Stimulated activated CD8-positive, alpha-beta memory T cell treated with anti-CD3 and anti-CD28 coated beads, Interleukin-15, amount 100 ng/mL, for 24 hours (primary cell): ENCODE results near the gene KNOP1.

Experiments
- DNase-seq: peaks from one replicate; pipeline ENCODE4 v3.0.0-alpha.2; 2020; ENCODE audit warnings: low read depth

The KNOP1 gene, protein sequence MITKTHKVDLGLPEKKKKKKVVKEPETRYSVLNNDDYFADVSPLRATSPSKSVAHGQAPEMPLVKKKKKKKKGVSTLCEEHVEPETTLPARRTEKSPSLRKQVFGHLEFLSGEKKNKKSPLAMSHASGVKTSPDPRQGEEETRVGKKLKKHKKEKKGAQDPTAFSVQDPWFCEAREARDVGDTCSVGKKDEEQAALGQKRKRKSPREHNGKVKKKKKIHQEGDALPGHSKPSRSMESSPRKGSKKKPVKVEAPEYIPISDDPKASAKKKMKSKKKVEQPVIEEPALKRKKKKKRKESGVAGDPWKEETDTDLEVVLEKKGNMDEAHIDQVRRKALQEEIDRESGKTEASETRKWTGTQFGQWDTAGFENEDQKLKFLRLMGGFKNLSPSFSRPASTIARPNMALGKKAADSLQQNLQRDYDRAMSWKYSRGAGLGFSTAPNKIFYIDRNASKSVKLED

DNA sequence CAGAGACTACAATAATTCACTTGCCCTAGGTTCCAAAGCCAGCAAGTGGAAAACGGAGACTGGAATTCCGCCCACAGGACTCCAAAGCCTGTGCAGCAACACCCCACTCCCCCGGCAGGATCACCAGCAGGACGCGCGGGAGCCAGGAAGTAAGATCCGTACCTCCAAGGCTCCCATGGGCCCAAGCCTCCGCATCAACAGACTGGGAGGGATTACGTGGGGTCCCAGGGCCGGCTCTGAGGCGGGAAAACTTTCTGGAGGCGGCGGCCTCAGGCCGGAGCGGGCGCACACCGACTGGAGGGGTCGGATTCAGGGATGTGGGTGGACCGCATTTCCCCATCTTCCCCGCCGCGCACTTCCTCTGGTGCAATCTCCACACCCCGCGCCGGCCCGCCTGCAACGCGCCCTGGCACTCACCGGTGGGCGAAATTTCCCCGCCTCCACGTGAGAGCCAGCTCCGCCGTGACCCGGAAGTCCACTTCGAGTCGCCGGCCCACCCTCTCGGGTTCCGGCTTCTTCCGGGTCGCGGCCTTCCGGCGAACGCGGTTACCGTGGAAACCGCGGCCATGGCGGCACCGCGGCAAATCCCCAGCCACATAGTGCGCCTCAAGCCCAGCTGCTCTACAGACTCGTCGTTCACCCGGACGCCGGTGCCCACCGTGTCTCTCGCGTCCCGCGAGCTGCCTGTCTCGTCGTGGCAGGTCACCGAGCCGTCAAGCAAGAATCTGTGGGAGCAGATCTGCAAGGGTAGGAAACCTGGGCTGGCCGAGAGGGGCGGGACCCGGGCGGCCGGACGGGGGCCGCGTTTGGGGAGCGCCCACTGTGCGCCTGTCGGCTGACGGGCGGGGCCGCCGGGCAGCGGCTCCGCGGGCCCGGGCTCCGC is at the start of gene KNOP1, which contains the start of gene IQCK:
KNOP1 (minus strand) TSS at position 487 of the 883 bp plus-strand sequence. CDS start 3,192 bp downstream, outside the sequence.
IQCK (plus strand) TSS at position 531 of the 883 bp plus-strand sequence; CDS start at position 567, 36 bp downstream.
- DNase-seq: peak; percentile 72

DNA sequence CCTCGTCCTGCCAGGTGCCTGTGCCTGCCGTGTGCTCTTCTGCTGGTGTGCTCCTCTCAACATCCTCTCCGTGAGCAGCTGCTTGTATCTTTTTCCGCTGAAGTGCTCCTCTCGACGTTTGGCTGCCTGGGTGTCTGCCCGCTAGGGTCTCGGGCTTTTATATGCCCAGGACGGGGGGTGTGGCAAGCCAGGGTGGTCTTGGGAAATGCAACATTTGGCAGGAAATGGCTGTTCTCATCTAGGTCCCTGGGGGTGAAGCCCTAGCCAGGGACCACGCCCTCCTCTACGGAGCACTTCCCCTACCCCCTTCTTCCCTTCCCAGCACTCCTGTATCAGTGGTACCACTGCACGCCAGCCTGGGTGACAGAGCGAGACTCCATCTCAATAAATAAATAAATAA is 49.5 kb upstream of the KNOP1 start:
- DNase-seq: no peak

DNA sequence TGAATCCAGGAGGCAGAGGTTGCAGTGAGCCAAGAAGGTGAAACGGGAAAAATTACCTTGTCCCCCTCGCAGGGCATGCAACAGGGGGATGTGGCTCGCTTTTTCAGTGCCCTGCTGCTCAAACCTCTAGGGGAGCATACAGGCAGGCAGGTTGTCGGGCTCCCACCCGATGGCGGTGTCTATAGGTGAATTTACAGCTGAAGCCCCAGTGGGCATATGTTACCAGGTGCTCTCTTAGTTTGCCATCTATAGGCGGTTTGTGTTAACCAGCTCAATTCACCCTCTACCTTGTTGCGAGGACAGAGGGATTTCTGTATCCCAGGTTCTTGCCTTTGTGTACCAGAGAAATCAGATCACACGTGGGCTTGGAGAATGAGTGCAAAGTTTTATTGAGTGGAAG is 49.0 kb upstream of the KNOP1 start:
- no peak for DNase-seq

DNA sequence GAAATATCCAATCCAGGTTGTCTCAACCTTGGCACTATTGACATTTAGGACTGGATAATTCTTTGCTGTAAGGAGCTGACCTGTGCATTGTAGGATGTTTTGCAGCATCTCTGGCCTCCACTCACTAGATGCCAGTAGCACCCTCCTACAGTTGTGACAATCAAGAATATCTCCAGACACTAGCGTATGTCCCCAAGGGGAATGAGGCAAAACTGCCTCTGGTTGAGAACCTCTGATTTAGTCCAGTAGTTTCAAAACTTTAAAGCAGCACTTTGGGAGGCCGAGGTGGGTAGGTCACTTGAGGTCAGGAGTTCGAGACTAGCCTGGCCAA is 48.5 kb upstream of the KNOP1 start:
- DNase-seq: no peak

DNA sequence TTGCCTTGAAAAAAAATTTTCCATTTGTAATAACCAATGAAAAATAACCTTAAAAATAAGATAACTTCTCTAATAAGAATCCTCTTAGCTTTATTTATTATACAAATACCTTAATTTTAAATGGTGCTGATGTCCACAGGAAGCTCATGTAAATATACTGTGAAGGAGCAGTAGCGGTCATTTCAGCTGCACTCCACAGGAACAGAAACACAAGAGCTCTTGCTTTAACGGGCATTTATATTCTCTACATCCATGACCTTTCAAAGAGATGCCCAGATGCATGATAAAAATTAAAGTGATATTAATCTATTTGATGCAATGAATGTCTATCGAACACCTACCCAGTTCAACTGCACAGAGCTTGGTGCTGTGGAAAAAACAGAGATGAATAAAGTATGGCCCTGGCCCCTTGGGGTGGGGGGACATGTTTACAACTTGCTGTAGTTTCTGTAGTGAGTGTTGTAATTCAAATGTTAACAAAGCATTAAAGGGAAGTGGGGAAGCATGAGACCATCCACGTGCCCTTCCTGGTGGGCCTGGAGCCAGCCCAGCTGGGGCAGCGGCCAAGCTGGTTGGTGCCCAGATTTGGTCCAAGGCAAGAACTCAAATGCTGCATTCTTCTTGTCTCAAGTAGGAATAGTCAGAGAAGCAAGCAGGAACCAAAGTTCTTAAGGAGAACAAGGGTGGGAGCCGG is 48.0 kb upstream of the KNOP1 start:
- DNase-seq: no peak

DNA sequence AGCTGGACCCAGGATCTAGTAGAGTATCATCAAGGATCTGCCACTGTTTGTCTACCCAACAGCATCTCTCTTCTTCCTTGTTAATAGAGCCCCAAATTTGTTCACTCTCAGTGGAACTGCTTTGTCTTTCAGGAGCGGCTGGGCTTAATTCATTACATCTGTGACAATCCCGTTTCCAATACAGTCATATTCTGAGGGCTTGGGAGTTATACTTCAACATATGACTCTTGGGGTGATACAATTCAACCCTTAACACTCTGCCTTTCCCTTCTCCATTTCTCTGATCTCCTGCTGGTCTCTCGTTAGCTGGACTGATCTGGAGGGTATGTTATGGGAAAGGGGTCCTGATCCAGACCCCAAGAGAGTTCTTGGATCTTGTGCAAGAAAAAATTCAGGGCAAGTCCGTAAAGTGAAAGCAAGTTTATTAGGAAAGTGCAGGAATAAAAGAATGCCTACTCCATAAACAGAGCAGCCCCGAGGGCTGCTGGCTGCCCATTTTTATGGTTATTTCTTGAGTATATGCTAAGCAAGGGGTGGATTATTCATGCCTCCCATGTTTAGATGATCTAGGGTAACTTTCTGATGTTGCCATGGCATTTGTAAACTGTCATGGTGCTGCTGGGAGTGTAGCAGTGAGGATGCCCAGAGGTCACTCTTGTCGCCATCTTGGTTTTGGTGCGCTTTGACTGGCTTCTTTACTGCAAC is 42.5 kb upstream of the KNOP1 start:
- DNase-seq: no peak

DNA sequence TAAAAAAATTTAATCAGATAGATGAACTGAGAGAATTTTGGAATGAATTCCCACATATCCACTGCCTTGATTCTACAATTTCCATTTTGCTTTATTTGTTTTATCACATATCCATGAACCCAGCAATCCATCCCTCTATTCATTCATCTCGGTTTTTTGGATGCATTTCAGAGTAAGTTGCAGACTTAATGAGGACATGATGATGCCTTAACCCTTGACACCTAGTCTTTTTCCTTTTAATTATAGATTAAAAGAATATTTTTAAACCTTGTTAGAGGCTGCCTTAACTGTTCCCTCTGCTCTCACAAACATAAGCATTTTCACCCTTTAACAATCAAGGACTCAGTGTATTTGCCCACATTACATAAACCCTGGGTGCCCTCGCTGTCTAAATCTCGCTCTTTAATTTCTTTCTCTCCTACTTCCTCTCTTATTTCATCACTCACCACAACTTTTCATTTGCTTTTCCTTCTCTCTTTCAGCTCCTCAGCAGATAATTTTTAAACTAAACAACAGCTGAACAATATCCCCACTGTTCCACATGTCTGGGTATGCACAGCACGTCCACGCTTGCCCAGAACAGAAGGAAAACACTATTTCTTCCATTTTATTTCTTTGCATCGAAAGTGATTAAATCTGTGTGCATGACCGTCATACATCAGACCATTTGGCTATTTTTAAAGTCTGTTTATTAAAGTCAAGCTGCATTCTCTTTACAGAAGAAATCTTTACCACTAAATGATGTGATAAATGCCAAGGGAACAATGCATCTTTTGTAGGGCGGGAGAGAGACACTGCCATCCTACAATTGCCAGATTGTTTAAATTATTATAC is 40.0 kb upstream of the KNOP1 start:
- DNase-seq: no peak

DNA sequence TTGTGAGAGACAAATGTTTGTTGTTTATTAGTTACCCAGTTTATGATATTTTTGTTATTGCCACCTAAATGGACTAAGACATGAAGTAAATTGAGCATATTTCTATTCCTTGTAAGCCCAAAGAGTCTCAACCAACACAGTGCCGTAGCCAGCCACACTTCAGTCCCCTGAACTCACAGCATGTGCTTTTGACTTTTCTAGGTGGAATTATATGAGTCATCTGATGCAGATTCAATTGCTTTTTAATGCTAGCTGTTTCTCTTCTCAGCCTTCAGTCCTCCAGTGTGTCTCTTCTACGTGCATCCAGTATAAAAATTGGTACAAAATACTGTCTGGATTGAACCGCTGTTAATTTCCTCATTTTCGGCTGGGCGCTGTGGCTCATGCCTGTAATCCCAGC is 39.0 kb upstream of the KNOP1 start:
- no peak for DNase-seq

DNA sequence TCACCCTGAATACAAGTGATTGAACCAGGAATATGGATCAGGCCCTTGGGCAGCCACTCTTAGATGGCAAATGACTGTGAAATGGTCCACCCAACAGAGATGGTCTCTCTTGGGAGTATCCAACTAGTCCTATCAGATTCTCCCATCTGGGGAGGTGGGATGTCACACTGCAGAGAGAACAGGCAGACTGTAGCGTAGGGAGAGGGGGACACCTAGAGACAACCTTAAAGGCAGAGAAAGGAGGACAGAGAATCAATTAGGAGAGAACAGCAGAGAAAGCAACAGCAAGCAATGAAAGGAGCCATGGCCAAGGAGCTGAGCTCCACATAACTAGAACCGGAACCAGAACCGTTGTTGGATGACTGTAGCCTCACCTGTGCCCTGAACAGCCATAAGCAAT is 37.2 kb upstream of the KNOP1 start:
- DNase-seq: no peak

DNA sequence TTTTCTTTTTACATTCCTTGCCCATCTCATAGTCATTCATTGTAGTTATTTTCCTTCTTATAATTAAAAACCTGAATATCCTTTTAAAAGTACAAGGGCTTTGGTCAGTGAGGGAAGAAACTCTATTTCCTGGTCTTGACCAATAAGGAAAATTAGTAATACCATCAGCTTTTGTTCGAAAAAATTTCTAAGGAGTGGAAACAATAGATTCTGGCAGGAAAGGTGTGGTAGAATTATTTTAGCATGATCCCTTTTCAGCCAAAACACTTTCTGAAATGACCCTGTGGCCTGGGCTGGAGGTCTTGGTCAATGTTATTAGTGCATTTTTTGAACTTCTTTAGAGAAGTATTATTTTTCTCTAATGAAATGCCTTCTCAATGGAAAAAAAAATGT is 36.6 kb upstream of the KNOP1 start:
- DNase-seq: no peak

DNA sequence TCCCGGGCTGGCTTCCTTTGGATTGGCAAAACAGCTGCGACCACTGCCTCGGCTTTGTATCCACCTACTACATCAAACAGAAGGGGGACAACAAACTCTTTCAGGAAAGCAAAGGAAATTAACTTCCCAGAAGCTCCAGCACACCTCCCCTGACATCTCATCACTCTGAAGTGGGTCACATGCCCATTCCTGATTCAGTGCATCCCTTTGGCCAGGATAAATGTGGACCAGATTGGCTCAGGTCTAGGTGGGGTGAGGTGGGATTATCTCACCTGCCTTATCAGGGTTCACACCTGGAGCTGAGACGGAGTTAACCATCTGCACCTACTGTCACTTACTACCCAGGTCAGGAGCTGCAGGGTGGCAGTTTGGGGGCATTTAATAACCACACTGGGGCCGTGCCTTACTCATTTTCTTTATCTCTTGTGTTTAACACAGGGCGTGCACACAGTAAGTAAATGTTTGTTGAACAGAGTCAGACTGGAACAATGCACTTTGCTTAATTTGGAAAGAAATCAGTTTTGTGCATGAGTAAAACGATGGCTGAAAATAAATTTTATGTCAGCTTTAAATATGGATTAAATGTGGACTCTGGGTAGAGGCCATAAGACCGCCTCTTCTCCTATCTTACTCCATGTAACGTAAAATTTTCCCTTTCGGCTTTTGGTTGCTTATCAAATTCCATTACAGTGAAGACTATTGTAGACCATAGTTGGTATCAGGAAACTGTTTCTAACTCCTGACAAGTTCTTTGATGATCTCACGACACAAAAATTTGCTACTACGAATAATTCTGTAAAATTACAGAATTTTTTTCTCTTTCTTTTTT is 36.0 kb upstream of the KNOP1 start:
- DNase-seq: no peak

DNA sequence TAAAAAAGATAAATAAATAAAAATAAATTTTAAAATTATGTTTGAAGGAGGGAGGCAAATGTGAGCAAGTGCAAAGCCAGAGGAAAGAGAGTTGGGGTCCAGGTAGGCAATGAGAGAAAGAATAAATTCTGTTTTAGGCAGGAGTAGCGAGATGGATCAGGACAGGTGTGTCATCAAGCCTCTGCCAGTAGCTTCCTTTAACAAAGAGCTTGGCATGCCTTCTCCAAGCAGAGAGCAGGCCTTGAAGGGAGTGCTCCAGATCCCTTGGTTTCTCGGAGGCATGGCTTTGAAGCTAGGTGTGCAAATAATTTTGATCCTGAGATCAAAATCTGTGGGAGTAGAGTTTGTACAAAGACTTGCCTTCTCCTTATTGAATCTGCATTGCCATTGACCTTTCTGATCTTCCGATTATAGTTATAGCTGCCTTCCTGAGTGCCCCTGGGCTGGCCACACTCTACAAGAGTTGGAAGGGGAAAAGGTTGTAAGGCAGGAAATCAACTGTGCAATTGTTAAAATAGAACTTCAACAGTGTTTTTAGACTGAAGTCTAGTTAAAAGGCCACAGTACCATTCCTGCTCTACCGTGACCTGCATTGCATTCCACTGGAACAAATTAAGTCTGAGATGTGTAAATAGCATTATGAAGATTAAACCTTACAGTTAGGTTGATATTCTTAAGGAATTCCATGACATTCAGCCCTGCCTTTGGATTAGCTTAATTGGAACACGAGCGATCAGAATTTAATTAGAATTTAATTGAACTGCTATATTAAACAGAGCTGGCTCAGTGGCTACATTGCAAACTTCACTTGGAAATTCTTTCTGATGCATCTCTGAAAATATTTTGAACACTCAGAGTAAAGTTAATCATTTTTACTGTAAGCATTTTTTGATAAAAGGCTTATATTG is 33.7 kb upstream of the KNOP1 start:
- DNase-seq: no peak

DNA sequence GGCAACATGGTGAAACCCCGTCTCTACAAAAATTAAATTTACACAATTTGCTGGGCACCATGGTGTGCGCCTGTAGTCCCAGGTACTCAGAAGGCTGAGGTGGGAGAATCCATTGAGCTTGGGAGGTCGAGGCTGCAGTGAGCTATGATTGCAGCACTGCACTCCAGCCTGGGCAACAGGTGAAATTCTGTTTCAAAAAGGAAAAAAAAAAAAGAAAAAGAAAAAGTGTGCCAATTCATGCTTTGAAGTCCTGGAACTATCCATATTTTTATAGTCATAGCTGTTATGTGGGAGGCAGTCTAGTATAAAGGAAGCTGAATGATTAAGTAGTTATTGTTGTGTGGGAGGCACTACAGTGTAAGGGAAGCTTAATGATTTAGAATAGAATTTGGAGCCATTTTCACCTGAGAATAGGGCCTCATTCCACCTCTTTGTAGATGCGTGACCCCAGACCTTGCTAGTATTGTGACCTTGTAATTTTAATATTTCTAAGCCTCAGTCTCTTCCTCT is 31.6 kb upstream of the KNOP1 start:
- DNase-seq: no peak

DNA sequence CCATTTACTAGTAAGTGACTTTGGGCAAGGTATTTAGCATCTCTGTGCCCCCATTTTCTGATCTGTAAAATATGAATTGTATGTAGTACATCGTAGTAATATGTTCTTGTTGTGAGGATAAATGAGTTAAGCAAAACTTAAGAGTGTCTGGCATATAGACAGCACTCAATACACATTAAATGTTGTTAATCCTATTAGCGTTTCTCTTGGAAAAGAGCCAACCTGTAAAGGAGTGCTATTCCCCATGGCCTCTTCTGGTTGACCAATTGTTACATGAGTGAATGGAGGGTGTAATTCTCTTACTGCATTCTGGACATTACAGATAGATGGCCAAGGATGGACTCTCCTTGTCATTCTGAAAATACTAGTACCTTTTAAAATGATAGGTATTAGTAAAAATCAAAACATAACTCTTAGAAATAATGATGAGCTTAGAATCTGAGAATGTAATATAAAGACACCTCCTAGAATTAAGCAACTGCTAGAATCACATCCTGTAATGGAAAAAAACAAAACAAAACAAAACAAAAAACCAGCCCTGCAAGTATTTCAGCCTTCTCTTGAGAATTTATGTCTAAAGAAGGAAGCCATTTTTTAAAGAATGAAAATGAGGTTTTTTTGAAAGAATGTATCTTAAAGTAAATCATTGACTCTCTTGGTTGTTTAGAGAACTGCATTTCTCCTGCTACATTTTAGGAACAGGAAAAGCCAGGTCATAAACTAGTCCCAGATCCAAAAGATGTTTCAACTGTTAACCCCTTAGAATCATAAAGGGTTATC is 30.6 kb upstream of the KNOP1 start:
- no peak for DNase-seq

DNA sequence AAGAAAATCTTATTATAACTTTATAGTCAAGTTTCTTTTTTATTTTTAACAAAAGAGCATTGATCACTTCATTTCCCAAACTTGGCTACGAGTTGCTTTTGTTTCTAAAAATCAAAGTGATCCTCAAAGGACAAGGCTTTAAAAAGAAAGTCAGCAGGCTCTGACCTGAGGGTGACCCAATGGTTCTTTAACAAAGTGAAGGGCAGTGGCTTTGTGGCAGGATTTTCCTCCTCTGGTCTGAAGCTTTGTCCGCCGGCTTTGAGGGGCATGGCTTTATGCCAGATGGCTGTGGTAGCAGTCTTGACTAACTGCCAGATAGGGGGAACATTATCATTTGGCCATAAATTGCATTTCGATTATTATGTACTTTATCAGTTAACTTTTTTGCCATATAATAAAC is 28.5 kb upstream of the KNOP1 start:
- DNase-seq: no peak

DNA sequence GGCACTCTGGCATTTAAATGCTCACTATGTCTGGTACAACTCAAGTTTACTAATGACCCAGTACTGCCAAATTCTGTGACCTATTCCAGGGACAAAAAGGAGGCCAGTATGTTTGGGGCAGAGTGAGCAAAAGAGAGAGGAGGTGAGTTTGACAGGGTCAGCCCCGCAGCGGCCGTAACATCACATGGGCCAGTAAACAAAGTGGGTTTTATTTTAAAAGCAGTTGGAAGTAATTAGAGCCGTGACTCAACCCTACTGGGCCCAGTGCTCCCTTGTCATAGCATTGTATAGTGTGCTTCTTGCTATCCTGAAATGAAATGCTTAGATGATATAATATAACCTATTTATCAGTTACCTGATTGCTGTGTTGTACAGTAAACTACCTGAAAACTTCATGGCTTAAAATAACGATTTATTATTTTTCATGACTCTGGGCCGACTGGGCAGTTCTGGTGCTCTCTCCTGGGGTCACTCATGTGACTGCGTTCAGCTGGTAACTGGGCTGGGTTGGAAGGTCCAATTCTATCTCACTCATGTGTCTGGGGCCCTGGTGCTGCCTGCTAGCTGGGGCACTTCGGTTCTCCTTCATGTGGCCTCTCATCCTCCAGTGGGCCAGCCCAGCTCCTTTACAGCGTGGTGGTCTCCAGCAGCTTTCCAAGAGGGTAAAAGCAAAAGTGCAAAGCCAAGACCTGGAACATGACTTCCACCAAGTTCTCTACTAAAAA is 27.4 kb upstream of the KNOP1 start:
- DNase-seq: no peak

DNA sequence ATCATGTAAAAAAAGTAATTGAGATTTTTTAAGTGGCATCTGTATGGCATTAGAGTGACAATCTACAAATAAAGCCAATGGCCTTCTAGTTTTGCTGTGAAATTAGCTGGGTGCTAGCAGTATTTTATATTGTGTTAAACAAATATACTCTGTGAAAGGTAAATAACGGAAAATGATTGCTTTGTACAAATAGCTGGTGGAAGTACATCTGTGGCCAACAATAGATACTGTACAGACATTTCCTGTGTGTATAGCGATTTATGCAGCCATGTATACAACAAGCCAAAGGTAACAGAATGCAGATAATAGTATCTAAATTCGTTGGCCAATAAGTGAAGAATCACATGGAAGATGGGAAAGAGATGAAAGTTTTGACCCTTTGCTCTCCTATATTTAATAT is 26.6 kb upstream of the KNOP1 start:
- DNase-seq: no peak
